Right atrium auricular region (tissue), 2 donors: ENCODE measurements around the gene B3GNT5. TPM values are rescaled to one million over a fixed set of nuclear protein-coding genes. Genes with fewer than 3 reads are reported as not detected.

Experiments
- DNase-seq: peaks from one replicate; pipeline ENCODE4 v3.0.0-alpha.2; 2019; ENCODE audit warnings: low spot score
- H3K27ac ChIP-seq, 2 donors: fragments of 200-600 bp; sonication (generic); 1 replicate in 1 of 2; 2 replicates in 1 of 2; pipeline ENCODE4 v1.5.1; 2016 to 2019
- H3K27me3 ChIP-seq, 2 donors: fragments of 200-600 bp; sonication (generic); one replicate each; pipeline versions ENCODE4 v1.5.1 to v1.6.0; 2017 to 2019
- H3K36me3 ChIP-seq: fragments of 200-600 bp; sonication (generic); one replicate; pipeline ENCODE4 v1.5.1; 2016
- H3K4me1 ChIP-seq, 2 donors: fragments of 200-600 bp; sonication (generic); one replicate each; pipeline versions ENCODE4 v1.5.1 to v1.6.0; 2017 to 2019
- H3K4me3 ChIP-seq, 2 donors: fragments of 200-600 bp; sonication (generic); 1 replicate in 1 of 2; 2 replicates in 1 of 2; pipeline ENCODE4 v1.5.1; 2017 to 2019; ENCODE audit warnings: mild to moderate bottlenecking in 1 of 2, moderate library complexity in 1 of 2
- H3K9me3 ChIP-seq, 2 donors: fragments of 200-600 bp; sonication (generic); one replicate each; pipeline ENCODE4 v1.5.1; 2019
- total RNA-seq, 2 donors: library from RNA; depleted of rRNA; stranded (reverse); fragments of >200 nt; gene quantifications; one replicate each; pipeline ENCODE4 v1.1.0, GENCODE V29; 2016
- TF ChIP-seq, protein P1 (sequence below), 2 donors: fragments of 200-600 bp; sonication (generic); IDR thresholded peaks; one replicate each; pipeline ENCODE4 v1.5.1; 2019; ENCODE audit warnings: antibody characterized with exemption in 2 of 2

The B3GNT5 gene
- total RNA-seq, 2 donors from 2014 or later = 1.7 to 2.0 TPM

- Histone ChIP-seq H3K9me3 (no peaks in the 10 kb centered on the region), H3K27ac (no peak overlapping the region), H3K4me3 (no peak overlapping the region), H3K4me1 (no peaks in the 10 kb centered on the region), H3K27me3 (no peaks in the 10 kb centered on the region), H3K36me3 (no peaks in the 10 kb centered on the region)
- no peak for DNase-seq
- TF ChIP-seq, protein P1, sequence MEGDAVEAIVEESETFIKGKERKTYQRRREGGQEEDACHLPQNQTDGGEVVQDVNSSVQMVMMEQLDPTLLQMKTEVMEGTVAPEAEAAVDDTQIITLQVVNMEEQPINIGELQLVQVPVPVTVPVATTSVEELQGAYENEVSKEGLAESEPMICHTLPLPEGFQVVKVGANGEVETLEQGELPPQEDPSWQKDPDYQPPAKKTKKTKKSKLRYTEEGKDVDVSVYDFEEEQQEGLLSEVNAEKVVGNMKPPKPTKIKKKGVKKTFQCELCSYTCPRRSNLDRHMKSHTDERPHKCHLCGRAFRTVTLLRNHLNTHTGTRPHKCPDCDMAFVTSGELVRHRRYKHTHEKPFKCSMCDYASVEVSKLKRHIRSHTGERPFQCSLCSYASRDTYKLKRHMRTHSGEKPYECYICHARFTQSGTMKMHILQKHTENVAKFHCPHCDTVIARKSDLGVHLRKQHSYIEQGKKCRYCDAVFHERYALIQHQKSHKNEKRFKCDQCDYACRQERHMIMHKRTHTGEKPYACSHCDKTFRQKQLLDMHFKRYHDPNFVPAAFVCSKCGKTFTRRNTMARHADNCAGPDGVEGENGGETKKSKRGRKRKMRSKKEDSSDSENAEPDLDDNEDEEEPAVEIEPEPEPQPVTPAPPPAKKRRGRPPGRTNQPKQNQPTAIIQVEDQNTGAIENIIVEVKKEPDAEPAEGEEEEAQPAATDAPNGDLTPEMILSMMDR (IDR thresholded peaks at IDR 0.05) = no peak
Measured at GRCh38 chr3:183317886-183318865, 65.1 kb downstream of the B3GNT5 start.

GRCh38 chr3:183318877-183319276, 65.8 kb downstream of the B3GNT5 start:
- no peaks in the 10 kb centered on the region for H3K27me3 ChIP-seq
- H3K27ac ChIP-seq = no peak overlapping the region
- TF ChIP-seq, protein P1 (IDR thresholded peaks at IDR 0.05) = no peak
- no peak for DNase-seq
- H3K4me1 ChIP-seq = no peaks in the 10 kb centered on the region
- H3K36me3 ChIP-seq = no peaks in the 10 kb centered on the region
- no peak overlapping the region for H3K4me3 ChIP-seq
- H3K9me3 ChIP-seq = no peaks in the 10 kb centered on the region

- Histone ChIP-seq H3K27me3 (no peaks in the 10 kb centered on the region), H3K9me3 (no peaks in the 10 kb centered on the region), H3K4me3 (no peak overlapping the region), H3K4me1 (no peaks in the 10 kb centered on the region), H3K36me3 (no peaks in the 10 kb centered on the region), H3K27ac (no peak overlapping the region)
- no peak for DNase-seq
- TF ChIP-seq, protein P1 (IDR thresholded peaks at IDR 0.05) = no peak
Measured at GRCh38 chr3:183319371-183319770, 66.3 kb downstream of the B3GNT5 start.

Other genes with a start within 250 kb of the B3GNT5 start
- 10 to 100 TPM; 20.7 to 44.2 TPM for gene MCCC1, start 153.8 kb upstream of the B3GNT5 start, total RNA-seq
- under 1 TPM in 1 of 2 donors, not detected in 1; 0.12 TPM for gene LAMP3, start 90.5 kb upstream of the B3GNT5 start, total RNA-seq
- under 1 TPM in 1 of 2 donors, not detected in 1; 0.08 TPM for gene MCF2L2, start 175.4 kb downstream of the B3GNT5 start, total RNA-seq